HG02588 (cell line): ENCODE results near the gene FTO.

Source experiments
- ATAC-seq: cut with Tn5 transposase; IDR thresholded peaks from one replicate; pipeline ENCODE4 v1.9.1; 2021; ENCODE audit warnings: mild to moderate bottlenecking, moderate library complexity; ENCODE audit not compliant: unreplicated experiment

Gene FTO

DNA sequence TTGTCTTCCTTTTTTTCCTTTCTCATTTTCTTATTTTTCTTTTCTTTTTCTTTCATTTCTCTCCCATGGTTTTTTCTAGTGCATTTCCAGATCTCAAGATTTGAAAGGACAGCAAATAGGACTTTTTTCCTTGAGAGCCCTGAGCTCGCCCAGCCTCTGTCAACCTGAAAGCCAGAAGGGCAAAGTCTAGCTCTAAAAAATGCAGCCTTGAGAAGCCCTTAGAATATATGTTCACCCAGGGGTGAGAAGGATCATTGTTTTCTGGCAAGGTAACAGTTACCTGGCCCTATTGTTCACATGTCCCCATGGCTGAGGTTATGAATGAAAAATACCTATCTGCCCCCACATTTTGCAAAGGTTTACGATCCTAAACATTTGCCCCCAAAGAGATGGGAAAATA lies 364.3 kb downstream of the FTO start:
- no peak for ATAC-seq

DNA sequence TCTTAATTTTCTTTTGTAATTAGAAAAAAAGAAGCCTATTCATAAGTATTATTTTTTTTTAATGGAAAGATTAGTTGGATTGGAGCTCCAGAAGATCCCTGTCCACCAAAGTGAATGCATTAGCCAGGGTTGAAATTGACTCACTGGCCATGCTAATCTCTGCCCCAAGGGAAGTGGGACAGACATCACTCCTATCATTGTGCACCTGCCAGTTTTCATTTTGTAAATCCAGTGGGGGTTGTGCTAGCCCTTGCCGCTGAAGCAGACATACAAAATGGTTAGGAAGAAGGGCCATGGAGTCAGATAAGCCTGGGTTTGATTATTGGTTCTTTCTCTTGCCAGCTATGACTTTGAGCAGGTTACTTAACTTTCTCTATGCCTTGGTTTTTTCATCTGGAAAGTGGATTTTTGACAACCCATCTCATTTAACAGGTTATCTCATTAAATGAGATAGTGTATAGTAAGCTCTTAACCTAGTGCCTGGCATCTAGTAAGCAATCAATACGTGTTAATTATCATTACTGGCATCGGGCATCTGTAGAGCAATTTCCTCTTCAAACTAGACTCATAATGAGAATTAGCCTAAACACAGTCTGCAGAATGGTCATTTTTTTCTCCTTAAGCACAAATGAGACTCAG lies 365.8 kb downstream of the FTO start:
- no peak for ATAC-seq

DNA sequence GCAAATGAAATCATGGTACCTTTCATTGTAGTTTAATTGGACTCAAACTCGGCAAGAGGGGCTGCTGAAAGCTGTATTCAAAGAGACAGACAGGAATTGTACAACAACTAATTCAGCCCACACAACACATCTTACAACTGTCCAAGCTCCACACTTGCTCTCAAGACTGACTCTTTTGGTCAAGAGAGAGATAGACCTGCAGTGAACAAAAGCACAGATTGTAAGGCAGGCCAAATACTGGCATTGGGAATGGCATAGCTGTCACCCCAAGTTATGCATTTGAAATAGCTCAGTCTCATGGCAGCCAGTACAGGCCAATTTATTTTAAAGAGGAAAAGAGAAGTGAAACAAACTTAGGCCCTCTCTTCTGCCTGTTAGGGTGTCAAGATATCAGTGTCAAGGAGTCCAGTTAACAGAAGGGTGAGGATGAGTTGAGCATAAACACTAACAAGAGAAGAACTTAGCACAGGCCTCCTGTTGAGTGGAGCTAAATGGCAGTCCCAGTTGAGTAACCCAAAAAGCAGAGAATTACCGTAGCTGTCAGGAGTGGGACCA lies 366.9 kb downstream of the FTO start:
- ATAC-seq: no peak

DNA sequence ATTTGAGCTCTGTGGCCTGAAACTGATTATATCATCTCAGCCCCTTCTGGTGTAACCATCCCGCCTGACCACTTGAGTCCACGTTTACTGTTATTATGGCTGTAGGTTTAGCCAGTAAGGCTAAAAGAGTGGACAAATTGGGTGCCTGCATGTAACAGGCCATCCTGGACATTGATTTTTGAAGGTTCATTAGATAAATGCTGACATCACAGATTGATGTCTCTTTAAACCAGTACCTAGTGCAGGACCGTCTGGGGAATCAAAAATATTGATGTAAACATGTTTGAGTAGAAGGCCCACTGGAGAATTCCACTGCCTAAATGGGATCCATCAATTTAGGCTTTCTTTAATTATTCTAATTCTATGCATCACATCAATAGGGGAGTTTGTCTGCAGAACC lies 367.6 kb downstream of the FTO start:
- ATAC-seq: no peak

DNA sequence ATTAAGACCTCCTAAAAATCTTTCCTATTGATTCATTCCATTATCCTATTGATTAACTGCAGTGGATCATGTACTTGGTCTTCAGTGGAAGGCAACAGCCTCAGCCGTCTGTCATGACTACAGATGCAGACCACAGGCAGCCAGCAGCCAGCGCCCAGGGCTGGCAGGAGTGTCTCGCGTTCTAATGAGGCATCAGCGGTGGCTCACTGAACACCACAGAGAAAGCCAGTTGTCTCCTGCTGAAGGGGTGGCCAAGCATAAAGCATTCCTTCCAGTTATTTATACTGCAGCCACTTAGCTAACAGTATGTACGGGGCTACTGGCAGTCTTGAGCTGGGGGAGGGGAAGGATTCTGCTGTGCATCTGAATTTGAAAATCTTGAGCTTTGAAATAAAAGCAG lies 368.3 kb downstream of the FTO start:
- ATAC-seq: no peak

DNA sequence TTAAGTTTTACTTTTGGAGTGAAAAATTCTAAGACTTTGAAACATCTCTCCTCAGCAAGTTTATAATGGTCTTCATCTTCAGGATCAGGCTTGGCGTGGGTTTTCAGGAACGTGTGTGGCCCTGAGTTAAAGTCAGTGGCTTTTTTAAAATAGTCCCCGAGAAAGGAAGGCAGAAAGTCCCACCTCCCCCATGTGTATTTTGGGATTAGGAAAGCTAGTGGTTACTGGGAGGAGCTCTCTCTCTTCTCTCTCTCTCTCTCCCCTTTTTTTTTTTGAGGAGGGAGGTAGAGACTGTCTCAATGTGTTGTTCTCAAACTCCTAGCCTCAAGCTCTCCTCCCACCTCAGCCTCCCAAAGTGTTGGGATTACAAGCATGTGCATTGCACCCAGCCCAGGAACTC lies 369.4 kb downstream of the FTO start:
- ATAC-seq: no peak

DNA sequence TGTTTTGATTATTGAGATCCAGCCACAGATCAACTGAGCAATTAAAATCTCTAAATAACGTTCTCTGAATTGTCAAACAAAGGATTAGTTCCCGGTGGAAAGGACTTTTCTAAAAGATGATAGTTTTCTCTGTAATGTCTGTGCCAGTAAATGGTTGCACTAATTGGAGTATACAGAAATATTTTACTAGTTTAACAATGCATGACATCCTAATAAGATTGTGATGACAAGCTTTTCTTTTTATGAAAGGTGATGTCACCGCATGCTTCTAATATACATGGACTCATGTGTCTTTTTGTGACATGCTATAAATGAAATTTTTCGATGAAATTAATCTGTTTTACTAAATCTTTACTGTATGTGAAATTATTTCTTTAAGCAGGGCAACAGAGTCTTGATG lies 371.5 kb downstream of the FTO start:
- no peak for ATAC-seq

DNA sequence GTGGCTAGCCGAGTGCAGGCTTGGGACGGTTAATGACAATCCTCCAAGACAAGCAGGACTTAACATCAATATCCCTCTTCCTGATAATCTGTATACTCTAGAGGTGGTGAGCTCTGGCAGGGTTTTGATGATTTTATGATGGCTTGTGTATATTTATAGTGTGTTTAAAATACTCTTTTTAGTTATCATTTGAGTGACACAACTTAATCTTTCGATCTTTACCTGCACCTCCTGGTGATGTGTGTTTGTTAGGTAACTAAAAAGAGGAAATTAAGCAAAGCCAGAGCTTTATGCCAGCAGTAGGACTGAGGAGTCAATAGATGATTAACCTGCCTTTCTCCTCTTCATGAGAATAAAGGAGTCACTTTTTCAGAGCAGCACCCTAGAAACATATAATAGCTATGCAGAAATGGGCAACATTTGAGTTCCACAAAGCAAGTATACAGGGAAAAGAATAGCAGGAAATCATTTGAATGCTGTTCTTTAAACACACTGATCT lies 372.1 kb downstream of the FTO start:
- no peak for ATAC-seq

DNA sequence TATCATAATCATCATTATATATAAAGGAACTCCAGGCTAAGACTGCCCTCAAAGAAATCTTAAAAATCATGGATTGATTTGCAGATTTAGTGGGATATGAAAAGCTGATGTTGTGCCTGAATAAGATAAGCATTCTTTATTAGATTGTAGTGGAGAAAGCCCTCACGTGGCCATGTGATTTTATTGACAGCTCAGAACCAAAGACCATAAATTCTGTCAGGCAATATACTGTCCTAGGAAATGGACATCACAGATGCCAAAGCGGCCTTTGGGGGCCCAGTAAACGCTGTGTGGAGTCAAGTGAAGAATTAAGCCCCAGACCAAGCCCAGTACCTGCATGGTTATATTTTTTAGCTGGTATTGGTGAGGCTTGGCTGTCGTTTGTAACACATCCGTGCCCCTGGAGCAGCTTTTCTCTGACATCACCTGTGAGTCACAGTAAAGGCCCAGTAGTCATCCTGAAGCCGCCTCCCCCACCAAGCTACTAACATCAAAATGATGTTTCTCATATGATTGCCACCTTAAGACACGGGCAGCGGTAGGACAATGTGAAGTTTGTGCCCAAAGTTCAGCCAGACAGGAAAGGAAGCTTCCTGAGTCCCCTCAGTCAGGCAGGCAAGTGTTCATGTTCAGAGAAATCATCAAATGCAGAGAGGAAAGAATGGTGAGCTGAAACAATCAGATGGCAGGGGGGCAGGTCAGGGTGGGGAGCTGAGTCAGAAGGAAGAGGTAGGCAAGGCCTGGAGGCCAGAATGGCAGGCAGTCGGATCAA lies 373.3 kb downstream of the FTO start:
- no peak for ATAC-seq

DNA sequence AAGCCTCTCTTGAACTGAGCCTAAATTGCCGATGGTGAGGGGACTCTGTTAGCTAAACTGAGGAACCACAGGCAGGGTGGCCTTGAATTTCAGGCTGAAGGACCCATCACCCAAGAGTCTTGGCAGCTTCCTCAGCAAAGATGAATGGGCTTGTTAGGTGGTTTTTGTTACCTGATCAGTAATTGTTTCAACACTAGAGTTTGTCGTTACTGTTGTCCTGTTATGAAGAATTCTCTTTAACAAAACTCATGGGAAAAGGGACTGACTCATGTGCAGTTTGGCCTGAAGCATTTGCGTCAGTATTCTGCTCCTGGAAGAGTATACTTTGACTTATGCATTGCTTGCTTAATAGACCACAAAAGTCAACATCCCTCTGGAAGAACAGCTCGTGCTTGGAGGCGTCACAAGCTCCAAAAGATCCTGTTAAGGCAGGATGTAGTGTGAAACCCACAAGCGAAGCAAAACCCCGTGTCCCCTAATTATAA lies 376.6 kb downstream of the FTO start:
- no peak for ATAC-seq

DNA sequence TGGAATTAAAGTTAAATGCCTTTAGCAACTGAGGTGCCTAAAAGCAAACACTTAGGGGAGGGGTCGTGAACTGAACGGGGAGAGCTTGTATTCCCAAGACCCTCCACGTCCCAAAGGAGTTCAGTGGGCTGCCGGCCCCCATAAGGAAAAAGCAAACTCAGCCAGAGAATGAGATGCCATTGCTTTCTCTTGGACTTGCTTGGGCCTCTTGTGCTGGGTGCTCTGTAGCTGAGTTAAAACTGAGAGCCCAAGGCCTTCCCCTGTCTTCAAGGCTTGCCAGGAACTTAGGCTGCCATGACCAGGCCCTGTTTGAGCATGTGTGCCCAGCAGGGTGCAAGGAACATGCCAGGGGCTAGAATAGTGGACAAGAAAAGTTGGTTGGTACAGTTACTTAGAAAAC lies 382.8 kb downstream of the FTO start:
- ATAC-seq: no peak

DNA sequence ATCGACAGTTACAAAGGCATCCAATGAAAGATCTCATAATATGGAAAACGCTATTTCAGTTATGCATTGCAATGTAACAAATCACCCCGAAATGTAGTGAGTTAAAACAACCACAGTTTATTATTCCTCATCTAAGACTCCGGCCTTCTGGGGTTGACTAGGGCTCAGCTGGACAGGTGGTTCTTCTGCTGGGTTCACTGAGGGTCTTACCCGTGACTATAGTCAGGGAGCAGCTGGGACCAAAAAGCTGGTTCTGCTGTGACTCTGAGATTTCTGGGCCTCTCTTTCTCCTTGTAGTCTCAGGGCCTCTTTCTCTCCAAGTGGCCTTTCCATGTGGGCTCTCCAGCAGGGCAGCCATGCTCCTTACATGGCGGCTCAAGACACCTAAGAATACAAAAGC lies 386.6 kb downstream of the FTO start:
- no peak for ATAC-seq

DNA sequence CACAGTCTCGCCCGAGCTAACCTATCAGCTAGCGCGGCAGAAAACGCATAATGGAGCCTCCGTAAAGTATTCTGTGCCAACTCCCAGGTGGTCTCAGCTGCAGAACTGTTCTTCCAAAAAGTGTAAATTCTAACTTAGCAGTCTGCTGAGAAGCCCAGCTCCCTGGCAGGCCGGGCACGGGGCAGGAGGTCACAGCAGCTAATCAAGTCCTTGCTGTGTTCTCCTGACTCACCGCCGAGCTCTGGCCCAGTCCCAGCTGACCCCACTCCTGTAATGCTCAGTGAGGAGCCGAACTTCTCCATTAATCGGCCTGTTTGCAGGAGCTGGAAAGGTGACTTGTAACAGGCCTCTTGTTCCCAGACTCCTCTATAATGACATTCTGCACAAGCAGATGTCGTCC lies 389.3 kb downstream of the FTO start:
- no peak for ATAC-seq

DNA sequence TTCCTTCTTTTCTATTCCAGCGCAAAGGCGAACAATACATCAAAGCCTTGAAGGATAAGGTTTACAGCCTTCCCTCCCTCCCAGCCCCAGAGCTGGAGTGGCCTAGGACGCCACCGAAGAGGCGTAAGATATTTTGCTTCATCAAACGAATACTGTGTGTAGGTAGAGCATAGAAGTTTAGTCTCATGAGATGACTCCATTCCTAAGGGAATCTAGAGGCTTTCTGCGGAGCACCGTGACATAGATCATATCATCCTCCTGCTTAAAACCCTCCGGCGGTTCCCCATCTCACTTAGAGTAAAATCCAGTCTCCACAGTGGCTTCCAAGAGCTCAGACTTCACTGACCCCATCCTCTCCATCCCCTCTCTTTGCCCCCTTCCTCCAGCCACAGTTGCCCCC lies 390.7 kb downstream of the FTO start:
- ATAC-seq: no peak

DNA sequence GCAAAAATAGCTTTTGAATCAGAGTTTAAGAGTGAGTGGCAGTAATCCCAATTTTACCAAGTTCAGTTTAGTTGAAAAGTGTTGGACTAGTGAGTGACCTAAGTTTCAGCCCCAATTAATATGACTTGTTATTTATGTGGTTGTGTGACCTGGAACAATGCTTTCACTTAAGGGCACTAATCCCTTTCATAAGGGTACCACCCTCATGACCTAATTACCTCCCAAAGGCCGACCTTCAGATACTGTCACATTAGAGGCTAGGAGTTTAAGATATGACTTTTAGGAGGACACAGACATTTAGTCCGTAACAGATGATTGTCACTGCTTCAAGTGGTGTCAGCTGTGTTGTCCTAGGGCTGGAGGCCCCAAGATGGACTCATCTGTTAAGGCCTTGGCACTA lies 392.7 kb downstream of the FTO start:
- no peak for ATAC-seq

DNA sequence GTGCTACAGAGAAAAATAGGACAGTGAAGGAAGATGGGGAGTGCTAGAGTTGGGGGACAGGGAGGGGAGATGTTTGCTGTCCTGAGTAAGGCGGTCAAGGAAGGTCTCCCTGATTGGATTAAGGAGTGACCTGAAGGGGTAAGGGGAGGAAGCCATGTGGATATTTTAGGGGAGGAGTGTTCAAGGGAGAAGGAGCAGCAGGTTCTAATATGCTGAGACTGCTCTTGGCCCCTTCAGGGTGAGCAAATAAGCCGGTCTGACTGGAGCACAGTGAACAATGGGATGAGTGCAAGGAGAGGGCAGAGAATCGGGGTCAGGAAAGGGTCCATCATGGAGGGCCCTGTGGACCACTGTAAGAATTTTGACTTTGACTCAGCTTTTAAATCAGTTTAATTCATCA lies 393.8 kb downstream of the FTO start:
- no peak for ATAC-seq

DNA sequence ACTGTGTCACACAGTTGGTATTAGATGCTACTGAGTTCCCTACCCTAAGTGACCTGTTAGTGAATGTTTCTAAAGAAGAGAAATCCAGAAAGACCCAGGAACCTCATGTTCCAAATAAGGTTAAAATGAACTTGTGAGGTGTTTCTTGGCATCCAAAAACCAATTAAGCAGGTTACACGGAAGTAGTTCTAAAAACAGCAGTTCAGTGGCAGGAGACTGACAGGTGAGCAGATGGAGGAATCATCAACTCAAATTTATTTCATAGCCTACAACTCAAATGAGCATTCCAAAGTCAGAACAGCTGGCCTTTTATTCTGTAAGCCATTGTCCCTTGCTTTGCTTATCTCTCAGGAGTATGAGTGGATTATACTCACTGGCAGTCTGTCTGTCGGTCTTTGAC lies 394.3 kb downstream of the FTO start:
- no peak for ATAC-seq

DNA sequence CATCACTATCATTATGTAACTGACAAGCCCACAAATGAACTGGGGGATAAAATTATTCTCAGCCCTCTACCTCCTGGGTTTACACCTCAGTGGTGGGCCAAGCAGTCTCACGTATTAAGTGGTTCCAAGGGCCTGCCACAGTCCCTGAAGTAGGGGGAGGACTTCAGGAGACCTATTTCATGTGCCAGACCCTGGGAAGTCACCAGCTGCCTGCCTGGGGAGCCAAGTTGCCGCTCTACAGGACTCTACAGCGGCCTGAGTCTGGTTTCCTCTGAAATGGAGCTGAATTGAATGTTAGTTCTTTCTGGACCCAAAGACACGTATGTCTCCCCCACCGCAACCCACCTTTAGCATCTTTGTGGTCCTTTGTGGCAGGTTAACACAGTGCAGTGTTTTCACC lies 395.7 kb downstream of the FTO start:
- no peak for ATAC-seq

DNA sequence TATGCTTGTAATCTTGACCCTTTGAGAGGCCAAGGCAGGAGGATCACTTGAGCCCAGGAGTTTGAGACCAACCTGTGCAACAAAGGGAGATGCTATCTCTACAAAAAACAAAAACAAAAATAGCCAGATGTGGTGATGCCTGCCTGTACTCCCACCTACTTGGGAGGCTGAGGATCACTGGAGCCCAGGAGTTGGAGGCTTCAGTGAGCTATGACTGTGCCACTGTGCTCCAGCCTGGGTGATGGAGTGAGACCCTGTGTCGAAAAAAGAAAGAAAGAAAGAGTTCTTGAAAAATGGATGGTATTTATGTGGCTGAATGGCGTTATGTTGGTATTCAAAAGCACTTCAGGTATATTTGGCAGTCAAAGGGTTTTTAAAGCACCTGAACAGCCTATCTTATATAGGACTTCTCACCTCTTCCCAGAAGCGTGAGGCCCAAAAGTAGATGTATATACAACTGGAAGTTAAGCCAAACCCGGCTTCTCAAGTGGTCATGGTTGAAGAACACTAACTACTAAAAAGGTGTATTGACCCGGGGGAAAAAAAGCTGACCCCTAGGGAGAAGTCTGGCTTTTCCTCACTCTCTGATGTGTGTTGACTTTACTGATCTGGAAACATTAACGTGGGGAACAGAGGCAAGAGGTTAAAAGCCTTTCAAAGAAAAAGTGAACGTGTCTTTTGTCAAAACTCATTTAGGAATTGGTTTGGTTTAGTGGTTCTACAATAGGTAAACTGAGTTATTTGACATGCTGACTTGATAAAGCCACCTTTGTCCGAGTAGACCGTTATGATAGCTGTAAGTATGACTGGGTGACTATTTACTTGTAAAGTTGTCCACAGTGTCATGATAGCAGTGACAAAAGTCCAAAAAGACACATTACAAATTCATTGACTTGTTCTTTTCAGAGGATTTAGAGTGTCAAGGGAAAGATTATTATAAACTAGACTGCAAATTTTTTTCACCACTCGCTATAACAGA lies 399.2 kb downstream of the FTO start:
- ATAC-seq: no peak

DNA sequence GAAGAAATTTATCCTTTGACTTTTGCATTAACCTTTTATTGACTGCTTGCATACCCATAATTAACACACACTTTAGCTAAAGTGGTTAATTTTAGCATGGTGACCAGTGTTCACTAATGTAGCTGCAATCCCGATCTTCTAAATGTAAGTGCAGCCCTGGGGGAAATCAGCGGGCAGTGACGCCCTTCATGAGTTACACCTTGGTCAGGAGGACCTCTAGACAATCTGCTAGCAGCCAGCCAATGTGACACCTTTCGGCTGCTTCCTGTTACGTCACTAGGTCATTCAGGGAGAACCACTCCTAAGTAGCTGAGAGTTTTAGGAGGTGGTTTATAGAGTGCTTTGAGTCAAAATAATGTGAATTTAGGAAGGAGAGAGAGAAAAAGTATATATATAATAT lies 402.1 kb downstream of the FTO start:
- no peak for ATAC-seq

DNA sequence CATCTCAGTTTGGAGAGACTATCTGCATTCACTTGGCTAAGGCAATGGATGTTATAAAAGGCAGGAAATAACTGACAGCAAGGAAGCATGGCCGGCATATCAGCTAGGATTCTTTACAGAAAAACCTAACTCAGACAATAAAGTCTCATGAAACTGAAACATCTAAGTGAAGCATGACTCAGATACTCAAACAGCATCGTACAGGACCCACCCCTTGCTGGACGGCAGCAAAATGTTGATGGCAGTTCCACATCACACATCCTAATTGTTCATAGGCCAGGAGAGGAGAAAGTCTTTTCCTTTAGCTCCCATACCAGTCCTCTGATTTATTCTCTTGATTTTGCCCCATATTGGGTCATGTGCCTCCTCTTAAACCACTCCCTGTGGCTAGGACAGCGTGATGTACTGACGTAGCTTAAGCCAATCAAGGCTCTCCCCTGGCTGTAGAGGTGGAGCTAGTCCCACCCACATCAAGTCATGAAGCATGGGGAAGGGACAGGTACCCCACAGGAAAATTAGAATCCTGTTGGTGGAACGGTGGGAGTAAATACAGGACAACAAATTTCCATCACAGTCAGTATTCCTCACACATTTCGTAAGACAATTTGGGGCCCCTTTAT lies 403.7 kb downstream of the FTO start:
- no peak for ATAC-seq
